Endothelial cell of umbilical vein (primary cell): ENCODE measurements around the gene ZNFX1.

ENCODE experiments used
- CTCF ChIP-seq, 2 donors: IDR thresholded peaks; 1 replicate in 1 of 2; 2 replicates in 1 of 2; pipeline ENCODE4 v1.5.1; 2011; ENCODE audit warnings: low read length in 2 of 2, mild to moderate bottlenecking in 2 of 2, moderate library complexity in 2 of 2, control low read depth in 1 of 2, inconsistent platforms in 1 of 2, low read depth in 1 of 2; ENCODE audit not compliant: insufficient read depth in 1 of 2; ENCODE audit errors: extremely low read depth in 1 of 2
- EZH2 ChIP-seq: IDR thresholded peaks from 2 replicates; pipeline ENCODE4 v1.6.1; 2012; ENCODE audit warnings: borderline replicate concordance, low read depth, mild to moderate bottlenecking, moderate library complexity, low read length, inconsistent platforms; ENCODE audit not compliant: severe bottlenecking
- FOS ChIP-seq: IDR thresholded peaks from 2 replicates; pipeline ENCODE4 v1.6.1; 2011; ENCODE audit warnings: mild to moderate bottlenecking, low read length, moderate library complexity, borderline replicate concordance; ENCODE audit not compliant: insufficient read depth
- GATA2 ChIP-seq: IDR thresholded peaks from 2 replicates; pipeline ENCODE4 v1.7.0; 2011; ENCODE audit warnings: low read depth, mild to moderate bottlenecking, moderate library complexity, mixed read lengths, low read length; ENCODE audit not compliant: insufficient read length, insufficient read depth
- JUN ChIP-seq: IDR thresholded peaks from 2 replicates; pipeline ENCODE4 v1.6.1; 2011; ENCODE audit warnings: borderline replicate concordance, low read depth; ENCODE audit not compliant: insufficient read length, insufficient read depth
- MAX ChIP-seq: IDR thresholded peaks from 2 replicates; pipeline ENCODE4 v1.6.1; 2011; ENCODE audit not compliant: insufficient read depth, insufficient read length
- POLR2A ChIP-seq: IDR thresholded peaks from 2 replicates; pipeline ENCODE4 v1.6.1; 2012; ENCODE audit warnings: low read depth, mild to moderate bottlenecking, control low read depth, low read length
- POLR2AphosphoS5 ChIP-seq: IDR thresholded peaks from 2 replicates; pipeline ENCODE4 v1.6.1; 2012; ENCODE audit warnings: low read depth, mild to moderate bottlenecking, control low read depth, low read length, moderate library complexity; ENCODE audit not compliant: insufficient read depth

GRCh38 chr20:49319208-49319809 is 41.5 kb upstream of the ZNFX1 start:
- TF ChIP-seq POLR2AphosphoS5 (no peak), MAX (no peak), CTCF (IDR thresholded peaks at IDR 0.05; ENCODE audit: extremely low read depth in 1 of 2, insufficient read depth in 1 of 2, low read depth in 1 of 2, low read length in 2 of 2) (no peak), POLR2A (no peak), GATA2 (no peak), EZH2 (no peak), JUN (no peak), FOS (no peak)
